ENCODE results near the gene TBCK.

- no peak for TF ChIP-seq CTCF (IDR thresholded peaks at IDR 0.05)
- no peak for TF ChIP-seq POLR2A (IDR thresholded peaks at IDR 0.05)
These were observed 296.2 kb downstream of the TBCK start for GRCh38 chr4:106019771-106020170.
